TTC549 (cell line): ENCODE data around the gene TCAIM.

Experiments used
- FAIRE-seq: peaks from 2 replicates; lab custom pipeline; 2012; peaks lifted over from hg19 to GRCh38; lab: Jason Lieb, UNC

TCAIM gene

DNA sequence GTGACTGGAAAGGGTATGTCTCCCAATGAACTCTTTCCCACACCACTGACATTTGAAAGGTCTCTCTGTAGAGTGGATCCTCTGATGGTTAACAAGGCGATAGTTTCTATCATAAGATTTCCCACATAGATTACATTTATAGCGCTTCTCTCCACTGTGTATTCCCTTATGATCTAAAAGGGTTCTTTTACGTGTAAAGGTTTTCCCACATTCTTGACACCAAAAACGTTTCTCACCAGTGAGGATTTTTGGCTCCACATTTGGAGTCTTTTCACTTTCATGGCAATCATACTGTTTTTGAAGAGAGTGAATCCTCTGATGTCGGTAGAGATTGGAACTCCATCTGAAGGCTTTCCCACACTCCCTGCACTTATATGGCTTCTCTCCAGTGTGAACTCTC lies 108.4 kb downstream of the TCAIM start:
- no peak for FAIRE-seq

DNA sequence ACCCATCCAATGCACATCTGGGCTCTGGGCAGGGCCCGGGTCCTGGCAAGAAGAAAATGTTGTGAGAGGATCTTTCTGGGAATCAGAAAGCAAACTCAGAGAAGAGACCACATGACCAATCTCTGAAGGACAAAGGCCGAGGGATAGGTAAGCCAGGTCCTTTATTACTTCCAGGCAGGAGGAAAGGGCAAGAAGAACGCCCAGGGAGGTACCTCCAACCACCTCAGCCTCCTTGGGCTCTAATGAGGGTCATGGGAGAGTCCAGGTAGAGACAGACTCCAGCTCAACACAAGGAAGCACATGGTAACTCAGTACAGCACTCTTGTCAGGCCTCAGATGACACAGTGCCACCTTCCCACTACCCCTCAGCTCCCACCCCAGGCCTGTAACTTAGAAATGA lies 112.9 kb downstream of the TCAIM start:
- FAIRE-seq, result no peak

DNA sequence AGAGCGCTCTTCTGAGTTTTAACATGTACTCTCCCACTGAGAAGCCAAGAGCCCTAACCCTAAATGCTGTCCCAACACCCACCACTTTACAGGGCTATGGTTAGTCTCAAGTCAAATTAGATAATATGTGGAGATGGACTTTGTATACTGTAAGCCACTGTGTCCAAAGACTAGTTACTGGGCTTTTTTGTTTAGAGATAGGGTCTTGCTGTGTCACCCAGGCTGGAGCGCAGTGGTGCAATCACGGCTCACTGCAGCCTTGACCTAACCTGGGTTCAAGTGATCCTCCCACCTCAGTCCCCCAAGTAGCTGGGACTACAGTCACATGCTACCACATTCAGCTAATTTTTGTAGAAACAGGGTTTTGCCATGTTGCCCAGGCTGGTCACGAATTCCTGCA lies 115.7 kb downstream of the TCAIM start:
- FAIRE-seq, result no peak

DNA sequence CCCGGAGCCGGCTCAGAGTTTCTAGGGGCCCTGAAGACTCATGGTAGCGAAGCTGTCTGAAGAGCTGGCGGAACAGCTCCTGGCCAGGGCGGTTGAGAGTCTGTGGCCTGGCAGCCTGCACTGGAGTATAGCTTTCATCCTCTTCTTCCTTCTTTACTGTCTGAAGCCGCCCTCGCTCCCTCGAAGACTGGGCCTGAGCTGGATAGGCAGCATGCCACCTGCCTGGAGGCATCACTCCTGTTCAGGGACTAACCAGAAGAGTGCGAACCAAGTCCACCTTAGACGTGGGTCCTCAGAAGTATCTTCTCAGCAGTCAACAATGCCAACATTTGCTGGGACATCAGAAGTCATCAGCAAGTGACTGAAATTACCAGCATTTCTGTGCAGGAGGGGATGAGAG lies 116.8 kb downstream of the TCAIM start:
- no peak for FAIRE-seq
